Suprapubic skin (tissue), 4 donors: ENCODE data around the gene CCSER1. TPM values are rescaled to one million over a fixed set of nuclear protein-coding genes. Genes with fewer than 3 reads are reported as not detected.

ENCODE experiments used
- DNase-seq, 2 donors: peaks; one replicate each; pipeline ENCODE4 v3.0.0-alpha.2; 2019; ENCODE audit warnings: low spot score in 2 of 2
- H3K27ac ChIP-seq: fragments of 200-600 bp; sonication (generic); one replicate; pipeline ENCODE4 v1.5.1; 2019
- H3K27me3 ChIP-seq: fragments of 200-600 bp; sonication (generic); one replicate; pipeline ENCODE4 v1.5.1; 2019
- H3K36me3 ChIP-seq: fragments of 200-600 bp; sonication (generic); one replicate; pipeline ENCODE4 v1.5.1; 2019
- H3K4me1 ChIP-seq: fragments of 200-600 bp; sonication (generic); one replicate; pipeline ENCODE4 v1.5.1; 2019
- H3K4me3 ChIP-seq: fragments of 200-600 bp; sonication (generic); one replicate; pipeline ENCODE4 v1.5.1; 2019; ENCODE audit warnings: mild to moderate bottlenecking
- H3K9me3 ChIP-seq: fragments of 200-600 bp; sonication (generic); one replicate; pipeline ENCODE4 v1.5.1; 2019
- CTCF ChIP-seq, 2 donors: fragments of 200-600 bp in 1 of 2; fragments of 450-650 bp in 1 of 2; sonication (generic) in 1 of 2; IDR thresholded peaks; one replicate each; pipeline ENCODE4 v1.5.1; 2016 to 2019; ENCODE audit warnings: antibody characterized with exemption in 2 of 2, mild to moderate bottlenecking in 1 of 2, moderate library complexity in 1 of 2
- EP300 ChIP-seq: sonication (generic); formaldehyde crosslinking; IDR thresholded peaks from one replicate; pipeline ENCODE4 v1.6.1; 2017; ENCODE audit warnings: antibody characterized with exemption
- POLR2A ChIP-seq, 2 donors: fragments of 450-650 bp; IDR thresholded peaks; one replicate each; pipeline ENCODE4 v1.6.1; 2017; ENCODE audit warnings: antibody characterized with exemption in 2 of 2, mild to moderate bottlenecking in 2 of 2, moderate library complexity in 2 of 2
- POLR2AphosphoS5 ChIP-seq, 3 donors: sonication (generic); formaldehyde crosslinking; IDR thresholded peaks; one replicate each; pipeline ENCODE4 v1.6.1; 2017; ENCODE audit warnings: antibody characterized with exemption in 3 of 3
- WGBS: methylation state at CpG from one replicate; pipeline ENCODE4 v1.1.5; 2018; 5-methylcytosine and 5-hydroxymethylcytosine counted together
- total RNA-seq, 4 donors: library from RNA; depleted of rRNA; stranded (reverse); fragments of >200 nt; gene quantifications; one replicate each; pipeline ENCODE4 v1.1.0, GENCODE V29; 2016

The CCSER1 gene
- total RNA-seq, 4 donors from 2014 or later, result 6.7 to 39.5 (median 11.8) TPM

GRCh38 chr4:90515191-90515590 lies 388.0 kb downstream of the CCSER1 start:
- DNase-seq, result no peak
- TF ChIP-seq CTCF (IDR thresholded peaks at IDR 0.05) (no peak), EP300 (no peak), POLR2AphosphoS5 (IDR thresholded peaks at IDR 0.05) (no peak), POLR2A (IDR thresholded peaks at IDR 0.05) (no peak)

GRCh38 chr4:90528551-90528950 lies 401.4 kb downstream of the CCSER1 start:
- H3K9me3 ChIP-seq, result no peaks in the 10 kb centered on the region
- TF ChIP-seq POLR2AphosphoS5 (IDR thresholded peaks at IDR 0.05), result no peak
- no peak for TF ChIP-seq CTCF (IDR thresholded peaks at IDR 0.05)
- TF ChIP-seq POLR2A (IDR thresholded peaks at IDR 0.05), result no peak
- TF ChIP-seq EP300, result no peak
- H3K36me3 ChIP-seq, result no peaks in the 10 kb centered on the region
- WGBS, result 70% methylated on average over 1 of the region's 1 CpG
- H3K27me3 ChIP-seq, result no peaks in the 10 kb centered on the region
- H3K4me1 ChIP-seq, result no peaks in the 10 kb centered on the region
- no peak for DNase-seq
- H3K4me3 ChIP-seq, result no peak overlapping the region
- H3K27ac ChIP-seq, result no peak overlapping the region

More at GRCh38 chr4:90515191-90515590, 388.0 kb downstream of the CCSER1 start:
- Histone ChIP-seq H3K4me1 (no peaks in the 10 kb centered on the region), H3K27ac (no peak overlapping the region), H3K36me3 (no peaks in the 10 kb centered on the region), H3K4me3 (no peak overlapping the region), H3K27me3 (no peaks in the 10 kb centered on the region), H3K9me3 (no peaks in the 10 kb centered on the region)

GRCh38 chr4:90536408-90536807 lies 409.2 kb downstream of the CCSER1 start:
- no peak overlapping the region for H3K27ac ChIP-seq
- no peak overlapping the region for H3K4me3 ChIP-seq
- H3K36me3 ChIP-seq, result no peaks in the 10 kb centered on the region
- no peaks in the 10 kb centered on the region for H3K27me3 ChIP-seq
- no peak for DNase-seq
- H3K4me1 ChIP-seq, result no peaks in the 10 kb centered on the region
- H3K9me3 ChIP-seq, result no peaks in the 10 kb centered on the region
- 100% methylated on average over 1 of the region's 1 CpG for WGBS
- TF ChIP-seq POLR2A (IDR thresholded peaks at IDR 0.05), result no peak
- TF ChIP-seq EP300, result no peak
- no peak for TF ChIP-seq CTCF (IDR thresholded peaks at IDR 0.05)
- no peak for TF ChIP-seq POLR2AphosphoS5 (IDR thresholded peaks at IDR 0.05)

- DNase-seq, result no peak
Measured at GRCh38 chr4:90537491-90537890, 410.3 kb downstream of the CCSER1 start.

GRCh38 chr4:90540536-90540935 lies 413.3 kb downstream of the CCSER1 start:
- peaks cover 3% of the 10 kb centered on the region for H3K4me1 ChIP-seq
- H3K9me3 ChIP-seq, result no peaks in the 10 kb centered on the region
- no peaks in the 10 kb centered on the region for H3K36me3 ChIP-seq
- no peak overlapping the region for H3K27ac ChIP-seq
- no peak overlapping the region for H3K4me3 ChIP-seq
- DNase-seq, result no peak
- TF ChIP-seq POLR2A (IDR thresholded peaks at IDR 0.05) (no peak), POLR2AphosphoS5 (IDR thresholded peaks at IDR 0.05) (no peak), CTCF (IDR thresholded peaks at IDR 0.05) (no peak), EP300 (no peak)
- no peaks in the 10 kb centered on the region for H3K27me3 ChIP-seq

More at GRCh38 chr4:90537491-90537890, 410.3 kb downstream of the CCSER1 start:
- TF ChIP-seq POLR2A (IDR thresholded peaks at IDR 0.05) (no peak), CTCF (IDR thresholded peaks at IDR 0.05) (no peak), EP300 (no peak), POLR2AphosphoS5 (IDR thresholded peaks at IDR 0.05) (no peak)
- H3K27ac ChIP-seq, result no peak overlapping the region
- H3K36me3 ChIP-seq, result no peaks in the 10 kb centered on the region
- H3K9me3 ChIP-seq, result no peaks in the 10 kb centered on the region
- H3K4me1 ChIP-seq, result no peaks in the 10 kb centered on the region
- WGBS, result 80% methylated on average over 3 of the region's 3 CpGs
- H3K27me3 ChIP-seq, result no peaks in the 10 kb centered on the region
- H3K4me3 ChIP-seq, result no peak overlapping the region
